Measurements from ENCODE around the gene NCBP2.

NCBP2 gene

GRCh38 chr3:196975349-196975748 is 33.0 kb upstream of the NCBP2 start:
- no peak for TF ChIP-seq CTCF (IDR thresholded peaks at IDR 0.05; ENCODE audit: extremely low read depth, missing control alignments)
- DNase-seq (ENCODE audit: low spot score) = no peak

DNA sequence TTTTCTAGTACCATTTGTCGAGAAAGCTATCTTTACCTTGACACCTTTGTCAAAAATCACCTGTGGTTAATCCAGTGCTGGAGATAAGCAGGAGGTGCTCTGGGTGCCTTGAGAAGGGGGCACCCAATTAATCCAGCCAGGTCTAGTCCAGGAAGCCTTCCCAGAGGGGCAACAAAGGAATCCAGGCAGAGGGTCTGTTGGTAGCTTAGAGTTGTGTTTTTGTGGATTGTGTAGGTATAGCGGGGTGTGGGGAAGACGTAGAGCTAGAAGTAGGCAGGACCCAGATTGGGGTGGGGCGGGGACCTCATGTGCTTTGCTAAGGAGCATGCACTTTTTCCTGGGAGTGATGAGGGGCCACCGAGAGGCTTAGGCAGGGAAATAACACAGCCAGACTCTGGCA is 32.3 kb upstream of the NCBP2 start:
- DNase-seq (ENCODE audit: low spot score) = no peak
- TF ChIP-seq CTCF (IDR thresholded peaks at IDR 0.05; ENCODE audit: extremely low read depth, missing control alignments) = no peak

- no peak for DNase-seq (ENCODE audit: low spot score)
- no peak for TF ChIP-seq CTCF (IDR thresholded peaks at IDR 0.05; ENCODE audit: extremely low read depth, missing control alignments)
Measured at GRCh38 chr3:196971094-196971698, 28.9 kb upstream of the NCBP2 start.

DNA sequence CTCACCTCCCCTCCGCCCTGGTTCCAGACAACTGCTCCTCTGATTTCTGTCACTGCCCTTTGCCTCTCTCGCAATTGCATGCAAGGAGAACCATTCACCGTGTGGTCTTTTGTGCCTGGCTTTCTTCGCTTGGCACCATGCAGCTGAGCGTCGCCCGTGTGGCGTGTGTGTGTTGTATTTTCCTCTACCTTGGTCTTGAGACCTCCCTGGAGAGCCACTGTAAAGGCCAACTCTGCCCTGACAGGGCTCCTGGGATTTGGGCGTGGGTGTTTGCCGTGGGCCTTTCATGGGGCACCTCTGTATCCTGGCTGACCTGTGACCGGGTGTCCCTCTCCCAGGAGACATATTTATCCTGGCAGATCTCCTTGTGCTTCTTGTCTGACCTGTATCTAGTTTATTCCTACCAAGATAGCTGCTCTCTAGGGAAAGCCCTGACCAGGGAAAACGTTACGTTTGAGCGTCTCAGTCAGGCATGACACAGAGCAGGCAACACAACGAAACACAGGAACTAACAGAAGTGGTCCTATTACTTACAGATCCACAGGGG is 28.3 kb upstream of the NCBP2 start:
- DNase-seq (ENCODE audit: low spot score) = no peak
- TF ChIP-seq CTCF (IDR thresholded peaks at IDR 0.05; ENCODE audit: extremely low read depth, missing control alignments) = no peak

DNA sequence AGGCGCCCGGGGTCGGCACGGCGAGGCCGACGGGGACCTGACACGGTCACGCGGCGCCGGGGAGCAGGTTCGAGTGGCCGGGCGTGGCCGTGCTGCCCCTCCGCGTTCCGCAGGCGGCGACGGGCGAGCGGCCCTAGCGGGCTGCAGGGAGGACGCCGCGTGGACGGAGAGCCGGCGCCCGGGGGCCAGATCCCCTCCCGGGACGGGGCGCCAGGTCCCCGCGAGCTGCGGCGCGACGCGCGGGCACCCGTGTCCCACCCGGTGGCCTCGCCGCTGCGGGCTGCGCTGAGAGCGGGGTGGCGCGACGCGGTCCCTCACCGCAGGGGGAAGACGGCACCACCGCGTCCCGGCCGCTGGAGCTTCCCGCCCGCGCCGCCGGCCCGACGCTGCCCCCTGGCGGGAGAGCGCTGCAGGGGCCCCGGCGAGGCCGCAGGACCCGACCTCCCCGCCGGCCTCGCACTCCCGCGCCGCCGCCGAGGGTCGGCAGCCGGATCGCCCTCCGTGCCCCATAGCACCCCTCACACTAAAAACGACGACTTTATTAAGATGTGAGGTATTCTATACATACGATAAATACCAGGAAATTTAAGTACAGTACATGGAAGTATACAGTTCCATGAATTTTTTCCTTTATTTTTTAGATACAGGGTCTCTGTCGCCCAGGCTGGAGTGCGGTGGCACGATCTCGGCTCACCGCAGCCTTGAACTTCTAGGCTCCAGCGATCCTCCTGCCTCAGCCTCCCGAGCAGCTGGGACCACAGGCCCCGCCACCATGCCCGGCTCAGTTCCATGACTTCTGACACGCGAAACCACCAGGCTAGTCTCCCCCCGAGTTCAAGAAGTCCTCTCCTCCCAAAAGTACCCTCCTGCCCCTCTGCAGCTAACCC is 27.6 kb upstream of the NCBP2 start:
- peak; percentile 95 for DNase-seq (ENCODE audit: low spot score)
- peak; percentile 92 for TF ChIP-seq CTCF (IDR thresholded peaks at IDR 0.05; ENCODE audit: extremely low read depth, missing control alignments)

DNA sequence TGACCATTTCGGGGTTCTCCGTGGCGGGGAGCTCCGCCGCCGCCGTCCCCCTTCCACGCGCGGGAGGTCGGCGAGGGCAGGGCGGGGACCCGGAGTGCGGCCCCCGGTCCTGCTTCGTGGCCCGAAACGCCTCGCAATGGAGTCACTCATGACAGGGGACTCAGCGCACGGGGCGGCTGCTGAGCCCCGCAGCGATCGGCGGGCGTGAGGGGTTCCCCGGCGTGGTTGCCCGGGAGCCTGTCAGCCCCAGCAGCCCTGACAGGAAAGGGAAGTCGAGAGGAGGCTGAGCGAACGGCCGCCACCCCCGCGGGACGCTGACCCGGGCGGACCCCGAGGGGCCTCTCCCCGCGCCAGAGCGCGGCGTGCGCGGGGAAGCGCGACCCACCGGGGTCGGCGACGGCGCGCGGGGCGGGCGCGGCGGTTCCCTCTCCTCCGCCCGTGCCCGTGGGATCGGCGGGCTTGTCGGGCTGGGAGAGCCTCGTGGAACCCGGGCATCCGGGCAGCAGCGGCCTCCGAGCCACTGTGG is 26.9 kb upstream of the NCBP2 start:
- TF ChIP-seq CTCF (IDR thresholded peaks at IDR 0.05; ENCODE audit: extremely low read depth, missing control alignments) = no peak
- peak; percentile 88 for DNase-seq (ENCODE audit: low spot score)

Data from GM20000 (cell line).